Limb (tissue), 2 donors: ENCODE data around the gene INTS15.

Experiments
- DNase-seq, 2 donors: peaks; one replicate each; pipeline ENCODE4 v3.0.0-alpha.2; 2016; ENCODE audit errors: extremely low spot score in 2 of 2

Gene INTS15

DNA sequence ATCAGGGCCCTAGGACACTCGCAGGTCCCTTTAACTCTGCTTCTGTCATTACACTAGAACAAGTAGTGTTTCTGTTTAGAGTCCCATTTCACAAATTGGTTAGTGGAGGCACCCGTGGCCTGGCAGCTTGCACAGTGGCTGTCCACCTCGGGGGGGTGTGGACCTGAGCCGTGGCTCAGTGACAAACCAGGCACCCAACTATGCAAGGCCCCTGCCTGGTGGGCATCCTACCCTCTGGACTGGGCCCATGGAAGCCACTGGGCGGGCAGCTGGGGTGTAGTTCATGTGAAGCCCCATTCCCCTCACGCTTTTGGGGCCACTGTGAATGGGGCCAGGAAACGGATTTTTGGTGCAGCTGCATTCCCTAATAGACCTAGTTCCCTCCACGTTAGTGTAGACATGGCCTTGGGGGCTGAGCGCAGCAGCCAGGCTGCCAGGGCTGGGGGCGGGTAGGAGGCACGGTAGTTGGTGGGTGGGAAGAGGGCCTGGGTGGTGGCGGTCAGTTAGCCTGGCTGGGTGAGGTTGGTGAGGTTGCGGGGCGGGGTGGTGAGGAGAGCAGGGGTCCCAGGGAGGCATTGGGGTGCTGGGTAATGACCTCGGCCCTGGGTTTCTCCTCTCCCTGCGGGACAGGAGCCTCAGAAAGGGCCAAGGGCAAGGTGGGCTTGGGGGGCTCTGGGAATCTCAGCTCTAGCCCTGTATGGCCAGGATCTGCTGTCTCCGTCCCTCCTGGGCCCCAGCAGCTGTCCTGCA, 66.0 kb downstream of the INTS15 start:
- no peak for DNase-seq

- DNase-seq, result no peak
Observed at GRCh38 chr7:6656413-6656812, 66.6 kb downstream of the INTS15 start.
